Adrenal gland (tissue), 19 donors: ENCODE measurements around the gene OR10C1. TPM values are rescaled to one million over a fixed set of nuclear protein-coding genes. Genes with fewer than 3 reads are reported as not detected.

Source experiments
- DNase-seq, 7 donors: peaks; one replicate each; pipeline ENCODE4 v3.0.0-alpha.2; 2019 to 2020
- H3K27ac ChIP-seq, 5 donors: fragments of 200-600 bp; sonication (generic) in 4 of 5; 1 replicate in 3 of 5; 2 replicates in 2 of 5; pipeline versions ENCODE4 v1.5.1 to v1.8.0; 2016 to 2020; ENCODE audit warnings: mild to moderate bottlenecking in 1 of 5
- H3K27me3 ChIP-seq: fragments of 200-600 bp; 2 replicates; pipeline ENCODE4 v1.8.0; 2021
- H3K36me3 ChIP-seq, 2 donors: fragments of 200-600 bp; replicated peaks in 1 of 2; 1 replicate in 1 of 2; 2 replicates in 1 of 2; pipeline versions ENCODE4 v1.5.1 to v1.8.0; 2018 to 2022
- H3K4me1 ChIP-seq, 2 donors: fragments of 200-600 bp; replicated peaks in 1 of 2; 1 replicate in 1 of 2; 2 replicates in 1 of 2; pipeline versions ENCODE4 v1.5.1 to v1.8.0; 2018 to 2021
- H3K4me3 ChIP-seq, 4 donors: fragments of 200-600 bp; sonication (generic) in 3 of 4; one replicate each; pipeline ENCODE4 v1.5.1; 2016 to 2018
- H3K9me3 ChIP-seq, 3 donors: fragments of 200-600 bp; sonication (generic) in 1 of 3; replicated peaks in 1 of 3; 1 replicate in 2 of 3; 2 replicates in 1 of 3; pipeline versions ENCODE4 v1.5.1 to v1.8.0; 2016 to 2021
- CTCF ChIP-seq, 6 experiments: fragments of 450-650 bp in 4 of 6; fragments of 200-600 bp in 2 of 6; sonication (generic) in 1 of 6; IDR thresholded peaks; 1 replicate in 5 of 6; 2 replicates in 1 of 6; pipeline versions ENCODE4 v1.5.1 to v1.8.0; 2016 to 2021; ENCODE audit warnings: antibody characterized with exemption in 6 of 6, mild to moderate bottlenecking in 2 of 6, moderate library complexity in 1 of 6
- POLR2A ChIP-seq, 2 donors: fragments of 450-650 bp; IDR thresholded peaks; one replicate each; pipeline ENCODE4 v1.6.1; 2017; ENCODE audit warnings: antibody characterized with exemption in 2 of 2, mild to moderate bottlenecking in 2 of 2, moderate library complexity in 1 of 2
- WGBS, 4 donors: extraction: QIAGEN DNeasy Blood & Tissue Kit in 2 of 4; methylation state at CpG; one replicate each; pipeline versions ENCODE4 v1.1.5 to v1.1.7; 2013 to 2017; 5-methylcytosine and 5-hydroxymethylcytosine counted together
- intact Hi-C, 2 donors: fragments of 100-400 bp; cut with DNase I; formaldehyde crosslinking; loops; one replicate each; pipeline versions ENCODE4 v1.14.1 to v1.15.0; 2022 to 2023
- long read RNA-seq, 10 donors: library from polyadenylated mRNA in 3 of 10; unstranded in 2 of 10; stranded (forward) in 1 of 10; transcript quantifications; one replicate each; pipeline ENCODE4 v2.0.0 and lab custom pipeline, GENCODE V29; 2021 to 2026
- polyA plus RNA-seq, 3 donors: library from polyadenylated mRNA; stranded (reverse); fragments of 200-250 nt in 2 of 3; fragments of 350-450 nt in 1 of 3; fragmentation: Illumina TruSeq in 1 of 3; extraction: RNeasy Lipid Tissue Mini Kit (QIAGEN cat#74804) in 1 of 3; gene quantifications; one replicate each; pipeline ENCODE4 v1.2.3, GENCODE V29; 2013 to 2014
- total RNA-seq, 9 donors: library from RNA; depleted of rRNA in 4 of 9; stranded (reverse); fragments of >200 nt in 4 of 9; fragments of 120-200 nt in 1 of 9; fragmentation: NEBNext Ultra II Directional in 1 of 9; extraction: Animal tissue kit (Norgen Biotek cat#: 25700) in 1 of 9; gene quantifications; one replicate each; pipeline versions ENCODE4 v1.1.0 to v1.2.4, GENCODE V29; 2013 to 2023
- donor health status: healthy with polysubstance abuse.
- donor health status: Bipolar disorder and iron deficiency.
- donor health status: DM: yes; HTN: yes; CAD: no.
- donor health status: DM: no; HTN: no; CAD: no.
- donor health status: DM: no; HTN: no; CAD: no.
- donor health status: DM: yes; HTN: yes; CAD: no.

Gene OR10C1
- total RNA-seq (not detected), polyA plus RNA-seq (not detected)
- long read RNA-seq, donor 1, result 0 reads
- long read RNA-seq, donor 2, result 0 reads
- long read RNA-seq, donor 3, result 0 reads
- long read RNA-seq, donor 4, result 0 reads
- long read RNA-seq, donor 5, result 0 reads
- long read RNA-seq, donor 6, result 0 reads
- long read RNA-seq, donor 7, result 0 reads
- long read RNA-seq, donor 8, result 0 reads
- long read RNA-seq, donor 9, result 0 reads
- long read RNA-seq, donor 10, result 0 reads

- Histone ChIP-seq H3K27me3 (no peaks in the 10 kb centered on the region), H3K9me3 (no peaks in the 10 kb centered on the region), H3K4me1 (no peaks in the 10 kb centered on the region), H3K27ac (no peak within 1 kb of the TSS), H3K4me3 (no peak within 1 kb of the TSS), H3K36me3 (no peaks in the 10 kb centered on the region)
- intact Hi-C loops, result no loop called here
- DNase-seq, result no peak
- TF ChIP-seq CTCF (IDR thresholded peaks at IDR 0.05), result no peak
- TF ChIP-seq POLR2A (IDR thresholded peaks at IDR 0.05), result no peak
These were observed at the start of gene OR10C1 for GRCh38 chr6:29439006-29439405. Gene OR10C1, plus strand, starts transcription at chr6:29439306. Its CDS starts 710 bp downstream, at chr6:29440016.

GRCh38 chr6:29395331-29395730 lies 43.8 kb upstream of the OR10C1 start, which contains the start of gene OR12D2:
Gene OR12D2, plus strand, starts transcription at chr6:29395631. Its CDS starts 1,069 bp downstream, at chr6:29396700.
- Histone ChIP-seq H3K9me3 (no peaks in the 10 kb centered on the region), H3K27ac (no peak within 1 kb of the TSS), H3K36me3 (no peaks in the 10 kb centered on the region), H3K4me1 (no peaks in the 10 kb centered on the region), H3K27me3 (peaks cover 5% of the 10 kb centered on the region), H3K4me3 (no peak within 1 kb of the TSS)
- TF ChIP-seq CTCF (IDR thresholded peaks at IDR 0.05) (no peak), POLR2A (IDR thresholded peaks at IDR 0.05) (no peak)
- intact Hi-C loops, result no loop called here
- DNase-seq, result no peak

- H3K36me3 ChIP-seq, result no peaks in the 10 kb centered on the region
- DNase-seq, result no peak
- H3K9me3 ChIP-seq, result no peaks in the 10 kb centered on the region
- H3K27ac ChIP-seq, result no peak overlapping the region
- H3K27me3 ChIP-seq, result no peaks in the 10 kb centered on the region
- intact Hi-C loops, result no loop called here
- 49 to 77% (median 66%) methylated on average over 2 of the region's 2 CpGs for WGBS, 4 donors
- no peaks in the 10 kb centered on the region for H3K4me1 ChIP-seq
- no peak overlapping the region for H3K4me3 ChIP-seq
- TF ChIP-seq CTCF (IDR thresholded peaks at IDR 0.05) (no peak), POLR2A (IDR thresholded peaks at IDR 0.05) (no peak)
These were observed 39.6 kb upstream of the OR10C1 start for GRCh38 chr6:29399525-29399924.

GRCh38 chr6:29403801-29404200 lies 35.3 kb upstream of the OR10C1 start:
- no peaks in the 10 kb centered on the region for H3K36me3 ChIP-seq
- DNase-seq, result no peak
- H3K27ac ChIP-seq, result no peak overlapping the region
- H3K4me3 ChIP-seq, result no peak overlapping the region
- TF ChIP-seq CTCF (IDR thresholded peaks at IDR 0.05) (no peak), POLR2A (IDR thresholded peaks at IDR 0.05) (no peak)
- H3K27me3 ChIP-seq, result no peaks in the 10 kb centered on the region
- no peaks in the 10 kb centered on the region for H3K9me3 ChIP-seq
- no peaks in the 10 kb centered on the region for H3K4me1 ChIP-seq
- WGBS, 4 donors, result 43 to 86% (median 82%) methylated on average over 1 of the region's 1 CpG
- intact Hi-C loops, result no loop called here
